ENCODE measurements around the gene CACNA1C.
"Not testable (repeated sequence)": the region's sequence is repeated elsewhere in the genome, so short reads cannot be mapped to it uniquely, and the experiment has no call there.

Gene CACNA1C

GRCh38 chr12:2737656-2738241 lies 685.0 kb downstream of the CACNA1C start:
- H3K27me3 ChIP-seq (ENCODE audit: control insufficient read depth, insufficient read depth, low read length), result peaks cover 41% of the 10 kb centered on the region
- no peak overlapping the region for H3K4me2 ChIP-seq (ENCODE audit: low read length)
- H3K36me3 ChIP-seq (ENCODE audit: insufficient read depth, low read length), result no peaks in the 10 kb centered on the region
- H3K9ac ChIP-seq (ENCODE audit: low read depth, low read length), result no peak overlapping the region
- H3K4me3 ChIP-seq (ENCODE audit: low read length), result no peak overlapping the region
- H3K9me3 ChIP-seq (replicated peaks; ENCODE audit: low read length), result no peaks in the 10 kb centered on the region
- H3K4me1 ChIP-seq (ENCODE audit: control insufficient read depth, insufficient read depth, low read length), result no peaks in the 10 kb centered on the region

GRCh38 chr12:2739069-2739468 lies 686.3 kb downstream of the CACNA1C start:
- no peaks in the 10 kb centered on the region for H3K4me1 ChIP-seq (ENCODE audit: control insufficient read depth, insufficient read depth, low read length)
- H3K27me3 ChIP-seq (ENCODE audit: control insufficient read depth, insufficient read depth, low read length), result peaks cover 30% of the 10 kb centered on the region
- H3K4me2 ChIP-seq (ENCODE audit: low read length), result no peak overlapping the region
- no peak overlapping the region for H3K9ac ChIP-seq (ENCODE audit: low read depth, low read length)
- no peaks in the 10 kb centered on the region for H3K9me3 ChIP-seq (replicated peaks; ENCODE audit: low read length)
- H3K4me3 ChIP-seq (ENCODE audit: low read length), result no peak overlapping the region
- no peaks in the 10 kb centered on the region for H3K36me3 ChIP-seq (ENCODE audit: insufficient read depth, low read length)

- no peak overlapping the region for H3K4me3 ChIP-seq (ENCODE audit: low read length)
- no peaks in the 10 kb centered on the region for H3K36me3 ChIP-seq (ENCODE audit: insufficient read depth, low read length)
- peaks cover 35% of the 10 kb centered on the region for H3K27me3 ChIP-seq (ENCODE audit: control insufficient read depth, insufficient read depth, low read length)
- H3K9me3 ChIP-seq (replicated peaks; ENCODE audit: low read length), result no peaks in the 10 kb centered on the region
- H3K4me2 ChIP-seq (ENCODE audit: low read length), result no peak overlapping the region
- H3K4me1 ChIP-seq (ENCODE audit: control insufficient read depth, insufficient read depth, low read length), result no peaks in the 10 kb centered on the region
- no peak overlapping the region for H3K9ac ChIP-seq (ENCODE audit: low read depth, low read length)
Observed at GRCh38 chr12:2739832-2740641, 687.2 kb downstream of the CACNA1C start.

- H3K4me1 ChIP-seq (ENCODE audit: control insufficient read depth, insufficient read depth, low read length); H3K9me3 ChIP-seq (replicated peaks; ENCODE audit: low read length); H3K4me3 ChIP-seq (ENCODE audit: low read length); H3K9ac ChIP-seq (ENCODE audit: low read depth, low read length); H3K36me3 ChIP-seq (ENCODE audit: insufficient read depth, low read length); H3K4me2 ChIP-seq (ENCODE audit: low read length): not testable (repeated sequence)
- H3K27me3 ChIP-seq (ENCODE audit: control insufficient read depth, insufficient read depth, low read length), result peaks cover 16% of the 10 kb centered on the region
Observed at GRCh38 chr12:2742037-2742436, 689.2 kb downstream of the CACNA1C start.

- no peak overlapping the region for H3K9ac ChIP-seq (ENCODE audit: low read depth, low read length)
- no peak overlapping the region for H3K4me3 ChIP-seq (ENCODE audit: low read length)
- no peaks in the 10 kb centered on the region for H3K9me3 ChIP-seq (replicated peaks; ENCODE audit: low read length)
- no peak overlapping the region for H3K4me2 ChIP-seq (ENCODE audit: low read length)
- no peaks in the 10 kb centered on the region for H3K36me3 ChIP-seq (ENCODE audit: insufficient read depth, low read length)
- H3K27me3 ChIP-seq (ENCODE audit: control insufficient read depth, insufficient read depth, low read length), result peaks cover 10% of the 10 kb centered on the region
- H3K4me1 ChIP-seq (ENCODE audit: control insufficient read depth, insufficient read depth, low read length), result no peaks in the 10 kb centered on the region
Observed at GRCh38 chr12:2743478-2743877, 690.7 kb downstream of the CACNA1C start.

- Histone ChIP-seq H3K27me3 (ENCODE audit: control insufficient read depth, insufficient read depth, low read length) (peaks cover 10% of the 10 kb centered on the region), H3K4me2 (ENCODE audit: low read length) (no peak overlapping the region), H3K9me3 (replicated peaks; ENCODE audit: low read length) (no peaks in the 10 kb centered on the region), H3K36me3 (ENCODE audit: insufficient read depth, low read length) (no peaks in the 10 kb centered on the region), H3K4me3 (ENCODE audit: low read length) (no peak overlapping the region), H3K4me1 (ENCODE audit: control insufficient read depth, insufficient read depth, low read length) (no peaks in the 10 kb centered on the region), H3K9ac (ENCODE audit: low read depth, low read length) (no peak overlapping the region)
Observed at GRCh38 chr12:2745655-2746054, 692.9 kb downstream of the CACNA1C start.

Data from skeletal muscle satellite cell (primary cell).